Fibroblast of the aortic adventitia (primary cell): ENCODE data around the gene ATP2B2. TPM values are rescaled to one million over a fixed set of nuclear protein-coding genes. Genes with fewer than 3 reads are reported as not detected.

Experiments used
- DNase-seq: peaks from one replicate; pipeline ENCODE4 v3.0.0-alpha.2; 2010; ENCODE audit warnings: low read depth
- H3K4me3 ChIP-seq: 2 replicates; pipeline ENCODE4 v1.5.1; 2011; ENCODE audit warnings: low read depth, mild to moderate bottlenecking, control low read depth, low read length, moderate library complexity
- CTCF ChIP-seq: IDR thresholded peaks from 2 replicates; pipeline ENCODE4 v1.5.1; 2011; ENCODE audit warnings: mild to moderate bottlenecking, low read length, control low read depth, inconsistent platforms; ENCODE audit not compliant: insufficient read depth
- total RNA-seq: library from RNA; depleted of rRNA; stranded (reverse); fragments of >200 nt; gene quantifications from 2 replicates; pipeline ENCODE4 v1.2.3, GENCODE V29; 2012; ENCODE audit warnings: low replicate concordance

ATP2B2 gene
- total RNA-seq, 1 donor = not detected

- no peak for DNase-seq
- no peak for TF ChIP-seq CTCF
- H3K4me3 ChIP-seq = no peak overlapping the region
These were observed 64.7 kb downstream of the ATP2B2 start for GRCh38 chr3:10440684-10441083.

- DNase-seq = no peak
- TF ChIP-seq CTCF = no peak
- H3K4me3 ChIP-seq = no peak overlapping the region
These were observed 66.3 kb downstream of the ATP2B2 start for GRCh38 chr3:10438902-10439610.

GRCh38 chr3:10437995-10438901, 67.1 kb downstream of the ATP2B2 start:
- H3K4me3 ChIP-seq = no peak overlapping the region
- TF ChIP-seq CTCF = no peak
- no peak for DNase-seq

GRCh38 chr3:10437272-10437994, 68.0 kb downstream of the ATP2B2 start:
- TF ChIP-seq CTCF = no peak
- peak; percentile 13 for DNase-seq
- H3K4me3 ChIP-seq = no peak overlapping the region

GRCh38 chr3:10435850-10436249, 69.5 kb downstream of the ATP2B2 start:
- no peak overlapping the region for H3K4me3 ChIP-seq
- no peak for TF ChIP-seq CTCF
- DNase-seq = no peak

- no peak for TF ChIP-seq CTCF
- no peak for DNase-seq
- no peak overlapping the region for H3K4me3 ChIP-seq
These were observed 70.4 kb downstream of the ATP2B2 start for GRCh38 chr3:10434938-10435336.
